GM18951 (cell line): ENCODE data around the gene PROSER3.

ENCODE experiments used
- POLR2A ChIP-seq: IDR thresholded peaks from 4 replicates; pipeline ENCODE4 v1.6.1; 2011; ENCODE audit warnings: mild to moderate bottlenecking; ENCODE audit not compliant: insufficient read length, insufficient read depth; ENCODE audit errors: extremely low read depth
- in situ Hi-C: fragments of 300-500 bp; cut with MboI; formaldehyde crosslinking; loops from one replicate; pipeline ENCODE4 v1.12.0; 2022; ENCODE audit warnings: low sequenced_read_pairs, mixed read lengths, inconsistent platforms; ENCODE audit not compliant: unreplicated experiment

PROSER3 gene

GRCh38 chr19:35757749-35758608 is at the start of gene PROSER3:
Gene PROSER3, plus strand, starts transcription at chr19:35758176. Its CDS starts 40 bp downstream, at chr19:35758216.
- TF ChIP-seq POLR2A, result peak; percentile 67
- in situ Hi-C loops, result no loop called here

DNA sequence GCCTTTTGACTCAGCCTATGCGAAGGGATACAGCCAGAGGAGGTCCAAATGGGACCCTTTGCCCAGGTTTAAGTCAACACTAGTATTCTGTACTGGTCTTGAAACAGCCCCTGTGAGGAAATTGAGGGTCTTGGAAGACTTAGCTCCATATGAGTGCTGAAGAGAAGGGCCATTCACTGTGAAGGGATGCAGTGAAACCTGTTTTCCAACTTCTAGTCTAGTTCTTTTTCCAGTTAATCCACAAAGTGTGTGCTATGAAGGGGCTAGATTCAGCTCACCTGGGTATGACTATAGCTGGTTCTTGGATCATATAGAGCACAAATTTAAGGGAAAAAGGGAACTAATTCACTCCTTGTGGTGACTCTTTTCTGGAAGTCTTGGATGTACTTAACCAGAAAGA is 49.6 kb upstream of the PROSER3 start:
- in situ Hi-C loops, result no loop called here
- TF ChIP-seq POLR2A, result no peak

DNA sequence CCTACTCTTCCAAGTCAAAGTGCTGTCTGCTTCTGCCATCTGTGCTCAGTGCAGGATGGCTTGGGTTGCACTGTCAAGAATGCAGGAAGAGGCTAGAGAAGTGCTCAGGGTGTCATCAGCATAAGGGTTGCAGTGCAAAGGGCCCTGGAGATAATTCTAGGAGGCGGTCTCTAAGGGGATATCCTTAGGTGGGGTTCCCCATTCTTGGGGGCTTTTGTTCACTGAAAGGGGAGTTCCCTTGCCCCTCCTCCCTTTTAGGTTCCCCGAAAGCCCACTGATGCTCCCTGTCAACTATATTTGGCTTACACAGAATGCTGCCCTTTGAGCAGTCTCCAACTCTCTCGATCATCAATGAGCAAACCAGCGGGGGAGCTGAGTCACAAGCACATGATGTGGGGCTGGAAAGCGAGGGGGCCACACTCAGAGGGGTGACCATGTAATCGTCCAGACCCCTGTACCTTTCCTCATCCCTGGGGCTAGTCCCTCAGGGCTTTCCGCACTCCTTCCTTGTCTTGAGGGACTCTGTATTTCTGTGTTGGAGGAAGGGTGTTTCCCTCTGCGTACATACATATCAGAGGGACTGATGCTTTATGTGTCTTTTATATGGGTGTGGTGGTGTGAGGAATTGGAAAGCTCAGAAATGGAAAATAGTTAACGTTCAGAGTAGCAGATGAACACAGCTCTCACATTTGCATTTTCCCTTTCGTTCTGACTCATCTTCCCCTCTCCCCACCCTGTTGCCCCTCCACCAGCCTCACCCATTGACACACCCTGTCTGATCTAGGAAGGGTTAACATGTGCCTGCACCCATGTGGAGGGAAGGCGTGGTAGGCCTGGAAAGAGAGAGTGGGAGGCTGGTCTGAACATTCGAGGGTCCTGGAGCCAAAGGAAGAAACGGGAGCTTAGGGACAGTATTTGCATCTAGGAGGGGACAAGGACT is 46.9 kb upstream of the PROSER3 start:
- in situ Hi-C loops, result no loop called here

GRCh38 chr19:35712567-35713505 is 45.1 kb upstream of the PROSER3 start:
- in situ Hi-C loops, result no loop called here
- peak; percentile 81 for TF ChIP-seq POLR2A

More for the DNA sequence above, 46.9 kb upstream of the PROSER3 start:
- TF ChIP-seq POLR2A, result peak; percentile 29

DNA sequence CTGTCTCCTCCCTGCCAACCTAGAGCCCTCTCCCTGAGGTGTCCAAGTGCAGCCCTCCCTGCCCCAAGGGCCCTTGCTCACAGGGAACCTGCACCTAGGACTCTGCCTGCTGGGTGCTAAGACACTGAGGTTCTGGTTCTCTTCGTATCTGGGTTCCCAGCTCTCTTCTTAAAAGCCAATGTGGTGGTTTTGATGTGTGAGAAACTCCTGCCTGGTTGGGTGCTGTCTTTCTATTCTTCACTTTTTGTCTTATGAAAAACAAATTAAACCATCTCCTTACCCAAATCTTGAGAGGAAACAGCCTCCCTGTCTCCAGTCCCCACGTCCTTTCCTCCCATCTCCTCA is 44.5 kb upstream of the PROSER3 start:
- no peak for TF ChIP-seq POLR2A
- in situ Hi-C loops, result no loop called here

DNA sequence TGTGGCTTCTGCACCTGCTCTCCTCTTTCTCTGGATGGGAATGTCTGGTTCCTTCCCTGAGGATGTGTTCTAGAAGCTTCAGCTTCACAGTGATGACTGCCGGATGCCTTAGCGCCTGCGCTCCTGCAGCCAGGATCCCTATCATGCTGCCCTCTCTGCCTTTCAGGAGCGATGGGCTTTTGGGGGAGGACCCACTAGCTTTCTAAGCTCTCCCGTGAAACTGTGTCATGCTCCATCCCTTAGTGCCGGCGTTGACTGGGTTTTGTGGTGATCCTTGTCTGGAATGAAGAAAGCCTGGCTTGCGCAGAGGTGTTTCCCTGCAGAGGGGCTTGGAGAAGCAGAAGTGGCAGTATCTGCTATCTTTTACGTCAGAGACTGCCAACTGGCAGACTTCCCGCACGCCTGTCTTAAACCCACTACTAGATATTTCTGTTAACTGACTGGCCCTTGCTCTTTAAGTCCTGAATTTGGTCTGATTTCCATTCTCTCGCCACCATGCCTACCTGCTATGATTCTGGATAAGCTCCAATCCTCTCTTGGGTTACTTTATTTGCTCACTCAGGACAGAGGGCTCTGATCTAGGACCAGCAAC is 44.0 kb upstream of the PROSER3 start:
- TF ChIP-seq POLR2A, result no peak
- in situ Hi-C loops, result no loop called here

GRCh38 chr19:35714601-35715354 is 43.2 kb upstream of the PROSER3 start:
- in situ Hi-C loops, result no loop called here
- TF ChIP-seq POLR2A, result peak; percentile 32

GRCh38 chr19:35715355-35715809 is 42.6 kb upstream of the PROSER3 start:
- peak; percentile 10 for TF ChIP-seq POLR2A
- in situ Hi-C loops, result no loop called here

DNA sequence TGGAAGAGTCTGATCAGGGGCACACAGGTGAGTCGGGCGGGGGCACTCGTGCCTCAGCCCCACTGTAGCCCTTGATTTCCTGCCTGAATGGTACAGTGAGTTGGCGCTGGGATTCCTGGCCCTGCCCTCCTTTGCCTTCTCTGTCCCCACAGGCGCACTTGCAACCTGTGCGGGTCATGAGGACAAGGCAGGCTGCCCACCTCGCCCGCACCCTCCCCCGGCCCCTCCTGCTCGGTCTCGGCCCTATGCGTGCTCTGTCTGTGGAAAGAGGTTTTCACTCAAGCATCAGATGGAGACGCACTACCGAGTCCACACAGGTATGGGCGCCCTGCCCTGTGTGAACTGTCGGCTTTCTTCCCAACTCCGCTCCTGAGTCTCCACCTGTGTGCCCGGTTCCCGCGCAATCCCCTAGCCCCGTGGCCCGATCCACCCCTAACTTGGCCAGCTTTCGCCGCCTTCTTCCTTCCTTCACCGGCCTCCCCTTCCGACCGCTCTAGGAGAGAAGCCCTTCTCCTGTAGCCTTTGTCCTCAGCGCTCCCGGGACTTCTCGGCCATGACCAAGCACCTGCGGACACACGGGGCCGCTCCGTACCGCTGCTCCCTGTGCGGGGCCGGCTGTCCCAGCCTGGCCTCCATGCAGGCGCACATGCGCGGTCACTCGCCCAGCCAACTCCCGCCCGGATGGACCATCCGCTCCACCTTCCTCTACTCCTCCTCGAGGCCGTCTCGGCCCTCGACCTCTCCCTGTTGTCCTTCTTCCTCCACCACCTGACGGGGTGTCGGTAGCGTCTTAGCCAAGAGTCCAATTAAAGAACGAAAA is 41.8 kb upstream of the PROSER3 start:
- TF ChIP-seq POLR2A, result no peak
- in situ Hi-C loops, result no loop called here

DNA sequence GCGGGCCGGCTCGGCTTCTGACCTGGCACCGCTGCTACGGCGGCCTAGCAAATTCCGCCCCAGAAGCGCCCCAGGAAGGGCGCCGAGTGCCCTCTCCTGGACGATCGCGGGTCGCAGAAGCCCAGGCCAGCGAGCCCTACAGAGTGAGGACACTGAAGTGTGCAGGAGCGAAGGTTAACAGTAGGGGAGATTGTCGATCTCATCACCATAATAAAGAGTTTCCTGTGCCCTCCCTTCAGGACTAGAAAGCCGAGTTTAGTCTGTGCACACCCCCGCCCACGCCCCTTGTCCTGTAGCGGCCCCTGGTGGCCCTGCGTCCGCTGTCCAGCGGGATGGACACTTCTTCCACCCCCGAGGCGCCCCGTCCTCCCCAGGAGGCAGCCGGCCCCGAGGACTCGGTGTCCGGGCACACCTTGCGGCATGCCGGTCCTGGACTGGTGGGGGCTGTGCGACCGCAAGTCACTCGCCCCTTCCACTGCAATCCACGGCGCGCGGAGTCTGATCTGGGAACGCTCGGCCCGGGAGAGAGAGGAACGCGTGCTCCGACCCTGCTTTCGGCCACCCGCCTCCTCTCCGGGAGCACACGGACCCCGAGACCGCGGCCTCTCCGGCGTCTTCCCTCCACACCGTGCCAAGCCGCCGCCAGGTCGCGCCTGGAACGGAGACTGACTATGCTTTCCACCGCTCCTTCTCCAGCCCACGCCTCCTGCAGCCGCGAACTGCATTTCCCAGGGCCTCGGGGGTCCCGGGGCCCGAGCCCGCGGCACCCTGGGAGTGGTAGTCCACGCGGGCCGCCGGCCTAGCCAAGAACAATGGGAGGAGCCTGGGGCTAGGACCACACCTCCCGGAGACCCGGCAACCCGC is 40.9 kb upstream of the PROSER3 start:
- in situ Hi-C loops, result no loop called here
- TF ChIP-seq POLR2A, result no peak
